Upper lobe of left lung (tissue), 6 donors: ENCODE results near the gene HNRNPL. TPM values are rescaled to one million over a fixed set of nuclear protein-coding genes. Genes with fewer than 3 reads are reported as not detected.

Experiments
- ATAC-seq, 2 donors: fragments of 200-7000 bp; cut with Tn5 transposase; one replicate each; pipeline ENCODE4 v1.9.1; 2022; ENCODE audit warnings: mild to moderate bottlenecking in 2 of 2, moderate library complexity in 2 of 2; ENCODE audit not compliant: low FRiP score in 2 of 2
- DNase-seq, 2 donors: peaks; one replicate each; pipeline ENCODE4 v3.0.0-alpha.2; 2019 to 2020
- H3K27ac ChIP-seq, 4 donors: fragments of 200-600 bp; sonication (generic); one replicate each; pipeline ENCODE4 v1.5.1; 2016 to 2019
- H3K27me3 ChIP-seq, 4 donors: fragments of 200-600 bp; sonication (generic); one replicate each; pipeline ENCODE4 v1.5.1; 2017 to 2019
- H3K36me3 ChIP-seq, 4 donors: fragments of 200-600 bp; sonication (generic); one replicate each; pipeline ENCODE4 v1.5.1; 2016 to 2019
- H3K4me1 ChIP-seq, 4 donors: fragments of 200-600 bp; sonication (generic); one replicate each; pipeline ENCODE4 v1.5.1; 2018 to 2019
- H3K4me3 ChIP-seq, 4 donors: fragments of 200-600 bp; sonication (generic); one replicate each; pipeline ENCODE4 v1.5.1; 2017 to 2019; ENCODE audit warnings: mild to moderate bottlenecking in 2 of 4, moderate library complexity in 1 of 4
- H3K9me3 ChIP-seq, 4 donors: fragments of 200-600 bp; sonication (generic); one replicate each; pipeline ENCODE4 v1.5.1; 2018 to 2019
- EP300 ChIP-seq, 4 donors: sonication (generic); formaldehyde crosslinking; IDR thresholded peaks; one replicate each; pipeline ENCODE4 v1.5.1; 2017; ENCODE audit warnings: antibody characterized with exemption in 4 of 4, control low read depth in 2 of 4
- POLR2A ChIP-seq, 4 donors: fragments of 450-650 bp; IDR thresholded peaks; one replicate each; pipeline ENCODE4 v1.5.1; 2016 to 2017; ENCODE audit warnings: antibody characterized with exemption in 4 of 4, mild to moderate bottlenecking in 2 of 4
- POLR2AphosphoS5 ChIP-seq, 2 donors: sonication (generic); formaldehyde crosslinking; IDR thresholded peaks; one replicate each; pipeline ENCODE4 v1.5.1; 2017; ENCODE audit warnings: antibody characterized with exemption in 2 of 2
- WGBS, 2 donors: methylation state at CpG; one replicate each; pipeline ENCODE4 v1.1.5; 2017 to 2018; 5-methylcytosine and 5-hydroxymethylcytosine counted together
- total RNA-seq, 6 donors: library from RNA; depleted of rRNA in 4 of 6; stranded (reverse); fragments of >200 nt in 4 of 6; gene quantifications; one replicate each; pipeline versions ENCODE4 v1.1.0 to v1.2.1, GENCODE V29; 2016 to 2021
- TF ChIP-seq, protein P1 (sequence below), 6 experiments: fragments of 450-650 bp in 4 of 6; fragments of 200-600 bp in 2 of 6; sonication (generic) in 2 of 6; IDR thresholded peaks; one replicate each; pipeline ENCODE4 v1.5.1; 2016 to 2019; ENCODE audit warnings: antibody characterized with exemption in 6 of 6
- donor health status: DM: no; HTN: no; CAD: no; lungs with moderate emphysema.
- donor health status: DM: no; HTN: yes; CAD: no; lungs with severe emphysema.

The HNRNPL gene
- total RNA-seq, 6 donors from 2014 or later = 156 to 274 (median 178) TPM

DNA sequence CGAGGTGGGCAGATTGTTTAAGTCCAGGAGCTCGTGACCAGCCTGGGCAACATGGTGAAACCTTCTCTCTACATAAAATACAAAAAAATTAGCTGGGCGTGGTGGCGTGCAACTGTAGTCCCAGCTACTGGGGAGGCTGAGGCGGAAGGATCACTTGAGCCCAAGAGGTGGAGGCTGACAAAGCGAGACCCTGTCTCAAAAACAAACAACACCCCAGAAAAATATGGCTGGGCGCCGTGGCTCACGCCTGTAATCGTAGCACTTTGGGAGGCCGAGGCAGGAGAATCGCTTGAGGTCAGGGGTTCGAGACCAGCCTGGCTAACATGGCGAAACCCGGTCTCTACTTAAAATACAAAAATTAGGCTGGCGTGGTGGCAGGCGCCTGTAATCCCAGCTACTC is 3.4 kb upstream of the HNRNPL start:
- peaks cover 0 to 3% (median 0%) of the 10 kb centered on the region in 4 donors for H3K36me3 ChIP-seq
- no peaks in the 10 kb centered on the region for H3K9me3 ChIP-seq
- 88 to 91% methylated on average over 17 of the region's 17 CpGs for WGBS, 2 donors
- H3K4me3 ChIP-seq = peak overlapping the region in 2 of 4 donors; percentile 73 to 75
- no peaks in the 10 kb centered on the region for H3K27me3 ChIP-seq
- DNase-seq (no peak), ATAC-seq (no peak)
- peaks cover 19 to 33% (median 24%) of the 10 kb centered on the region in 4 donors for H3K4me1 ChIP-seq
- H3K27ac ChIP-seq = peak overlapping the region in 3 of 4 donors; percentile 97 to 100 (median 98)
- TF ChIP-seq, protein P1, sequence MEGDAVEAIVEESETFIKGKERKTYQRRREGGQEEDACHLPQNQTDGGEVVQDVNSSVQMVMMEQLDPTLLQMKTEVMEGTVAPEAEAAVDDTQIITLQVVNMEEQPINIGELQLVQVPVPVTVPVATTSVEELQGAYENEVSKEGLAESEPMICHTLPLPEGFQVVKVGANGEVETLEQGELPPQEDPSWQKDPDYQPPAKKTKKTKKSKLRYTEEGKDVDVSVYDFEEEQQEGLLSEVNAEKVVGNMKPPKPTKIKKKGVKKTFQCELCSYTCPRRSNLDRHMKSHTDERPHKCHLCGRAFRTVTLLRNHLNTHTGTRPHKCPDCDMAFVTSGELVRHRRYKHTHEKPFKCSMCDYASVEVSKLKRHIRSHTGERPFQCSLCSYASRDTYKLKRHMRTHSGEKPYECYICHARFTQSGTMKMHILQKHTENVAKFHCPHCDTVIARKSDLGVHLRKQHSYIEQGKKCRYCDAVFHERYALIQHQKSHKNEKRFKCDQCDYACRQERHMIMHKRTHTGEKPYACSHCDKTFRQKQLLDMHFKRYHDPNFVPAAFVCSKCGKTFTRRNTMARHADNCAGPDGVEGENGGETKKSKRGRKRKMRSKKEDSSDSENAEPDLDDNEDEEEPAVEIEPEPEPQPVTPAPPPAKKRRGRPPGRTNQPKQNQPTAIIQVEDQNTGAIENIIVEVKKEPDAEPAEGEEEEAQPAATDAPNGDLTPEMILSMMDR (IDR thresholded peaks at IDR 0.05) = no peak
- TF ChIP-seq POLR2AphosphoS5 (IDR thresholded peaks at IDR 0.05) (no peak), POLR2A (IDR thresholded peaks at IDR 0.05) (no peak), EP300 (IDR thresholded peaks at IDR 0.05) (no peak)

DNA sequence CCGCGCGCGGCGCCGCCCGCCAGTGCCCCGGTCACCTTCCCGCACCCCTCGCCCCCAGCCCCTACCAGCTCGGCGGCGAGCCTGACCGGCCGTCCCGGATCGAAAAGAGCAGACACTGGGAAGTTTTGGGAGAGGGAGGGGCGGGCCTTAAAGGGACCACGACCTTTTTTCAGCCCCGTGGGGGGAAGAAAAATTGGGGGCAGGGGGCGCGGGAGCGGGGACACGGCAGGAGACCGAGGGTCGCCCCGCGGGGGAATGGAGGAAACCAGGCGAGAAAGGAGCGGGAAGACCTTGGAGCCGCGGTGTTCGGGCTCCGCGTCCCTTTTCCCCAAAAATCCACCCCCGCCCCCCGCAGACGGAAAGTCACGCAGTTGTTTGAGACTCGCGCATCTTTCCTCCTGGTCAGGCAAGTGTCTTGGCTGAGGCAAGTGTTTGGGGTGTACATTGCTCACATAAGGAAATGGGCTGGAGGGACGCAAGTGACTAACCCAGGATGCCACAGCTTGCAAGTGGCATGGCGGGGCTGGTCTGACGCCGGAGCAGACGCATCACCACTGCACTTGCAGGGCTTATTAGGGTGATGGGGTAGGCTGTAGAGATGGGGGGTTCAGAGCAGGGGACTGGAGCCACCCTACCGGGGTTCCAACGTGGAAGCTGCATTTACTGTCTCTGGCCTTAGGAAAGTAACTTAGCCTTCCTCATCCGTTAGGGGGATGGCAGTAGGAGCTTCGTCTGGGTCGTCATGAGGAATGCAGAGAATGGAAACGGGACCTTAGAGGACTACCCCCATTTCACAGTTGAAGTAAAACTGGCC is 2.7 kb upstream of the HNRNPL start:
- WGBS, 2 donors = 0 to 2% methylated on average over 29 to 37 of the region's 52 CpGs
- H3K9me3 ChIP-seq = no peaks in the 10 kb centered on the region
- TF ChIP-seq, protein P1 (IDR thresholded peaks at IDR 0.05) = no peak
- TF ChIP-seq POLR2AphosphoS5 (IDR thresholded peaks at IDR 0.05) (peak in 1 of 2 donors; percentile 20), POLR2A (IDR thresholded peaks at IDR 0.05) (peak in 1 of 4 donors; percentile 64)
- peak; percentile 64 to 76 for DNase-seq
- H3K36me3 ChIP-seq = peaks cover 0 to 8% (median under 1%) of the 10 kb centered on the region in 4 donors
- H3K27ac ChIP-seq = peak overlapping the region; percentile 97 to 100 (median 98)
- H3K4me1 ChIP-seq = peaks cover 27 to 37% (median 30%) of the 10 kb centered on the region in 4 donors
- no peak for ATAC-seq
- peak overlapping the region; percentile 73 to 86 (median 80) for H3K4me3 ChIP-seq
- H3K27me3 ChIP-seq = no peaks in the 10 kb centered on the region

DNA sequence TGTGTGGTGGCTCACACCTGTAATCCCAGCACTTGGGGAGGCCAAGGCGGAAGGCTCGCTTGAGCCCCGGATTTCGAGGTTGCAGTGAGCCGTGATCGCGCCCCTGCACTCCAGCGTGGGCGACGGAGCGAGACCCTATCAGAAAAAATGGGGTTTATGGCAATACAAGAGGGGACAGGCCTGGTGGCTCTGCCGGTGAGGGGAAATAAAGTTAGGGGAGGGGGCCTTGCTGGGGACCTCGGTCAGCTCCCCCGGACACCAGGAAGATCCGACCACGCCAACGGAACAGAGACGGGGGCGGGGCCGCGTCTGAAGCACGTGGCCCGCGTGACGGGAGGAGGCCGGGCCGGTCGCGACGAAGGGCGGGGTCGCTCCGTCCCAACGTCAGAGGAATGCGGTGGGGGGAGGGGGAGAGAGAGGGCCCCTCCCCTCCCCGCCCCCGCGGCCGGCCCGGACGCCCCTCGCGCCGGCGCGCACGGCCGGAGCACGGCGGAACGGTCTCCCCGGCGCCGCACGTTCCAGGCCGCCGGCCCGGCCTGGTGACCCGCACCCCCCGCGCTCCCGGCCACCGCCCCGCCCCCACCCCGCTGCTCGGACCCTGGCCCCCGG is 1.9 kb upstream of the HNRNPL start:
- WGBS, 2 donors = 0% methylated on average over 13 to 23 of the region's 67 CpGs
- DNase-seq (peak; percentile 96 to 98), ATAC-seq (peak; percentile 76 to 85)
- TF ChIP-seq POLR2AphosphoS5 (IDR thresholded peaks at IDR 0.05) = peak; percentile 87 to 93
- peak in 1 of 4 donors; percentile 78 for TF ChIP-seq EP300 (IDR thresholded peaks at IDR 0.05)
- peak; percentile 8 to 88 (median 68) for TF ChIP-seq POLR2A (IDR thresholded peaks at IDR 0.05)
- TF ChIP-seq, protein P1 (IDR thresholded peaks at IDR 0.05) = peak in 2 of 6 experiments; percentile 4 to 10
- Histone ChIP-seq H3K27ac (peak overlapping the region; percentile 97 to 100 (median 98)), H3K9me3 (no peaks in the 10 kb centered on the region), H3K27me3 (no peaks in the 10 kb centered on the region), H3K4me3 (peak overlapping the region; percentile 73 to 86 (median 80)), H3K36me3 (peaks cover 6 to 15% (median 8%) of the 10 kb centered on the region in 4 donors), H3K4me1 (peaks cover 32 to 39% (median 37%) of the 10 kb centered on the region in 4 donors)

DNA sequence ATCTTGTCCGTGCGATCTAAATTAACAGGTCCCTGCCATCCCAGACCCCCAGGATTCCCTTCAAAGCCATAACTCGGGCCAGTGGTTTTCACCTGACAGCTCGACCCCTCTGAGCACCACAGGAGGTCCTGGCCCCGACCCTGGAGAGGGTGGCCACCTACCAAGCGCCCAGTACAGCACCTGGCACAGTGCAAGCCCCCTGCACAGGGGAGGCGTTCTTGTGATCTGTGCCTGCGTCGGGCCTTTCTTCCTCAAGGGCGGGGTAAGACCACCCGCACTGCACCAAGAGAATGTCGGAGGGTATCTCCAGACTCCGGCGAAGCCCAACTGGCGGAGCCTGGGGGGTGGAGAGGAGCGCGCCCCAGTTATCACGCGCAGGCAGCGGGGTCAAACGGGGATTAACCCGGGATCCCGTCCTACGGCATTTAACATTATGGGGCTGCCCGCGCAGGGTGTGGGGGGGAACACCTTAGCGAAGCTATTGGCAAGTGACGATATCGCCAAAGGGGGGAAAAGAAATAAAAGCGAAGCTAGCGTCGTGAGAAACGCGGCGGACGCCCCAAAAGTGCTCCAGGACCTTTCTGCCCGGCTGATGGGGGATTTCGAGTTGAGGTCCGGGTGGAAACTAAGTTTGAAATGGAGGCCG is 1.3 kb upstream of the HNRNPL start:
- Histone ChIP-seq H3K9me3 (no peaks in the 10 kb centered on the region), H3K4me1 (peaks cover 32 to 43% (median 39%) of the 10 kb centered on the region in 4 donors), H3K4me3 (peak overlapping the region; percentile 64 to 86 (median 74)), H3K36me3 (peaks cover 12 to 22% (median 14%) of the 10 kb centered on the region in 4 donors), H3K27ac (peak overlapping the region; percentile 97 to 100 (median 98)), H3K27me3 (no peaks in the 10 kb centered on the region)
- no peak for ATAC-seq
- DNase-seq = peak in 1 of 2 donors; percentile 76
- TF ChIP-seq EP300 (IDR thresholded peaks at IDR 0.05) (no peak), POLR2AphosphoS5 (IDR thresholded peaks at IDR 0.05) (no peak), POLR2A (IDR thresholded peaks at IDR 0.05) (no peak)
- TF ChIP-seq, protein P1 (IDR thresholded peaks at IDR 0.05) = peak in 1 of 6 experiments; percentile 3
- WGBS, 2 donors = 1 to 2% methylated on average over 38 to 39 of the region's 40 CpGs
